Nucleus accumbens (tissue), 56 donors: Measurements from ENCODE around the gene FAM184A.
"Not testable (repeated sequence)": the region's sequence is repeated elsewhere in the genome, so short reads cannot be mapped to it uniquely, and the experiment has no call there.

ENCODE experiments used
- DNase-seq, 56 donors: peaks; one replicate each; lab custom pipeline; 2025; lab: John Stamatoyannopoulos, UW

FAM184A gene

GRCh38 chr6:119020597-119021561, 57.6 kb downstream of the FAM184A start:
- DNase-seq, result no peak

- not testable (repeated sequence) for DNase-seq
Measured at GRCh38 chr6:119015165-119015564, 63.3 kb downstream of the FAM184A start.

GRCh38 chr6:119012521-119012920, 65.9 kb downstream of the FAM184A start:
- DNase-seq, result no peak

GRCh38 chr6:119009266-119009665, 69.2 kb downstream of the FAM184A start:
- DNase-seq, result not testable (repeated sequence)

- no peak for DNase-seq
Measured at GRCh38 chr6:119006974-119007373, 71.5 kb downstream of the FAM184A start.

GRCh38 chr6:119002069-119002468, 76.4 kb downstream of the FAM184A start:
- no peak for DNase-seq

- DNase-seq, result no peak
Measured at GRCh38 chr6:118999494-119000040, 78.9 kb downstream of the FAM184A start.

GRCh38 chr6:118997426-118997825, 81.0 kb downstream of the FAM184A start:
- not testable (repeated sequence) for DNase-seq

GRCh38 chr6:118996289-118996820, 82.1 kb downstream of the FAM184A start:
- no peak for DNase-seq

GRCh38 chr6:118993803-118994251, 84.6 kb downstream of the FAM184A start:
- no peak for DNase-seq

GRCh38 chr6:118993358-118993757, 85.1 kb downstream of the FAM184A start:
- no peak for DNase-seq

GRCh38 chr6:118992186-118992795, 86.2 kb downstream of the FAM184A start:
- no peak for DNase-seq

GRCh38 chr6:118986312-118986711, 92.2 kb downstream of the FAM184A start:
- DNase-seq, result no peak

GRCh38 chr6:118985123-118985830, 93.2 kb downstream of the FAM184A start:
- DNase-seq, result no peak

- DNase-seq, result no peak
Measured at GRCh38 chr6:118984342-118984741, 94.1 kb downstream of the FAM184A start.

- DNase-seq, result no peak
Measured at GRCh38 chr6:118982575-118982911, 95.9 kb downstream of the FAM184A start.

GRCh38 chr6:118981884-118982574, 96.4 kb downstream of the FAM184A start:
- DNase-seq, result no peak

GRCh38 chr6:118980063-118980462, 98.4 kb downstream of the FAM184A start:
- no peak for DNase-seq

GRCh38 chr6:118974790-118975189, 103.7 kb downstream of the FAM184A start:
- DNase-seq, result no peak

- no peak for DNase-seq
Measured at GRCh38 chr6:118971682-118972081, 106.8 kb downstream of the FAM184A start.
